ENCODE results near the gene CBX2. TPM values are rescaled to one million over a fixed set of nuclear protein-coding genes. Genes with fewer than 3 reads are reported as not detected.

Gene CBX2
- total RNA-seq, 2 donors from 2014 or later, result 1.6 to 2.0 TPM

GRCh38 chr17:79806863-79807720 is 29.1 kb downstream of the CBX2 start:
- 25 to 27% methylated on average over 13 of the region's 13 CpGs for WGBS, 2 donors
- H3K4me1 ChIP-seq, result peaks cover 40% of the 10 kb centered on the region
- intact Hi-C loops (cut with DNase I), result loop anchor here (10.0 kb wide), 1 partner anchor 178 kb away; no protein-coding TSS in a partner anchor

GRCh38 chr17:79808763-79809529 is 31.0 kb downstream of the CBX2 start:
- peak; percentile 59 to 71 (median 67) for DNase-seq
- TF ChIP-seq, protein P1, sequence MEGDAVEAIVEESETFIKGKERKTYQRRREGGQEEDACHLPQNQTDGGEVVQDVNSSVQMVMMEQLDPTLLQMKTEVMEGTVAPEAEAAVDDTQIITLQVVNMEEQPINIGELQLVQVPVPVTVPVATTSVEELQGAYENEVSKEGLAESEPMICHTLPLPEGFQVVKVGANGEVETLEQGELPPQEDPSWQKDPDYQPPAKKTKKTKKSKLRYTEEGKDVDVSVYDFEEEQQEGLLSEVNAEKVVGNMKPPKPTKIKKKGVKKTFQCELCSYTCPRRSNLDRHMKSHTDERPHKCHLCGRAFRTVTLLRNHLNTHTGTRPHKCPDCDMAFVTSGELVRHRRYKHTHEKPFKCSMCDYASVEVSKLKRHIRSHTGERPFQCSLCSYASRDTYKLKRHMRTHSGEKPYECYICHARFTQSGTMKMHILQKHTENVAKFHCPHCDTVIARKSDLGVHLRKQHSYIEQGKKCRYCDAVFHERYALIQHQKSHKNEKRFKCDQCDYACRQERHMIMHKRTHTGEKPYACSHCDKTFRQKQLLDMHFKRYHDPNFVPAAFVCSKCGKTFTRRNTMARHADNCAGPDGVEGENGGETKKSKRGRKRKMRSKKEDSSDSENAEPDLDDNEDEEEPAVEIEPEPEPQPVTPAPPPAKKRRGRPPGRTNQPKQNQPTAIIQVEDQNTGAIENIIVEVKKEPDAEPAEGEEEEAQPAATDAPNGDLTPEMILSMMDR (IDR thresholded peaks at IDR 0.05), result peak in 6 of 7 experiments; percentile 21 to 82 (median 72)
- no peak for TF ChIP-seq POLR2A (IDR thresholded peaks at IDR 0.05)

More at GRCh38 chr17:79806863-79807720, 29.1 kb downstream of the CBX2 start:
- no peak for TF ChIP-seq POLR2A (IDR thresholded peaks at IDR 0.05)
- TF ChIP-seq, protein P1 (IDR thresholded peaks at IDR 0.05), result no peak
- Histone ChIP-seq H3K9me3 (no peaks in the 10 kb centered on the region), H3K27ac (no peak overlapping the region), H3K4me3 (no peak overlapping the region), H3K36me3 (replicated peaks in 1 of 2; ENCODE audit: insufficient read depth in 1 of 2, low read depth in 2 of 2) (no peaks in the 10 kb centered on the region), H3K27me3 (peaks cover 0 to 68% of the 10 kb centered on the region in 2 donors)
- ATAC-seq (no peak), DNase-seq (no peak)

GRCh38 chr17:79809530-79810129 is 31.7 kb downstream of the CBX2 start:
- TF ChIP-seq POLR2A (IDR thresholded peaks at IDR 0.05), result no peak
- TF ChIP-seq, protein P1 (IDR thresholded peaks at IDR 0.05), result no peak
- peaks cover 3 to 52% of the 10 kb centered on the region in 2 donors for H3K27me3 ChIP-seq
- H3K4me1 ChIP-seq, result peaks cover 41% of the 10 kb centered on the region
- no peak overlapping the region for H3K27ac ChIP-seq
- H3K36me3 ChIP-seq (replicated peaks in 1 of 2; ENCODE audit: insufficient read depth in 1 of 2, low read depth in 2 of 2), result no peaks in the 10 kb centered on the region
- DNase-seq (peak in 3 of 4 donors; percentile 41 to 67 (median 60)), ATAC-seq (no peak)
- H3K4me3 ChIP-seq, result no peak overlapping the region
- intact Hi-C loops (cut with DNase I), result loop anchor here (10.0 kb wide), 1 partner anchor 175 kb away; no protein-coding TSS in a partner anchor
- H3K9me3 ChIP-seq, result no peaks in the 10 kb centered on the region
- WGBS, 2 donors, result 0 to 3% methylated on average over 7 to 37 of the region's 40 CpGs

More at GRCh38 chr17:79808763-79809529, 31.0 kb downstream of the CBX2 start:
- Histone ChIP-seq H3K36me3 (replicated peaks in 1 of 2; ENCODE audit: insufficient read depth in 1 of 2, low read depth in 2 of 2) (no peaks in the 10 kb centered on the region), H3K9me3 (no peaks in the 10 kb centered on the region), H3K27ac (no peak overlapping the region), H3K4me1 (peaks cover 42% of the 10 kb centered on the region), H3K27me3 (peaks cover 3 to 59% of the 10 kb centered on the region in 2 donors), H3K4me3 (no peak overlapping the region)
- 12% methylated on average over 3 to 20 of the region's 20 CpGs for WGBS, 2 donors
- ATAC-seq, result peak; percentile 72
- intact Hi-C loops (cut with DNase I), result loop anchor here (10.0 kb wide), 1 partner anchor 176 kb away; no protein-coding TSS in a partner anchor

DNA sequence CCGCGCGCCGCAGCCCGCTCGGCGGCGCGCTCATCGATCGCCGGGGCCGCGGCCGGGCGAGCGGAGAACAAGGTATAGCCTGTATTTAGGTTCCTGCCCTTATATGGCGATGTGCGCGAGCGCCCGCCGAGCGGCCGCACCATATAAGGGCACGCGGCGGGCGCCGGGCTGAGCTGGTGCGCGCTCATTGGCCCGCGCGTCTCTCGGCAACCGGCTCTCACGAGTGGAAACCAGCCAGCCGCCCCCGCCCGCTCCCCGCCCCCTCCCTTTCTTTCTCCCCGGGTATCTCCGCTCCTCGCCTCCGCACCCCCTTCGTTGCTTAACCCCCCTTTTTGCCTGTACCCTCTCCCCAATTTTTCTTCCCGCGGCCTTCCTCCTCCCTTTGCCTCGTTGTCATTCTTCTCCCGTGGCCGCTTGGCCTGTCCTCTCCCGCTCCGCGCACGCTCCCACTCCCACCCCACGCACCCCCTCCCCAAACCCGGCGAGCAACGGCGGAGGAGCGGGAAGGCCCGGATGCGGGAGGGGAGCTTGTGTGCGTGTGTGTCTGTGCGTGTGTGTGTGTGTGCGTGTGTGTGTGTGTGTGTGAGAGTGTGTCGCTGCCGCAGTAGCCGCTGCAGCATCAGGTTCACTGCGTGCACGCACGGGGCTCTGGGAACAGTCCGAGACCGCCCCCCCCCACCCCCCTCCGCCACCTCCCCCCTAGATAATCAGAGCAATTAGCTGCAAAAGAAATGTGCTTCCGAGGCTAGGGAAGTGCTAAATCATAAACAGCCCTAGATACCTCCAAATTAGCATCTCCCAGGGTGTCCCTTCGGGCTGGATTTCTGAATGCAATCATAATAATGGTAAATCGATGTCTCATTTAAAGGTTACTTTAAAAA is 32.4 kb downstream of the CBX2 start:
- 0 to 5% methylated on average over 42 to 73 of the region's 79 CpGs for WGBS, 2 donors
- Histone ChIP-seq H3K9me3 (no peaks in the 10 kb centered on the region), H3K36me3 (replicated peaks in 1 of 2; ENCODE audit: insufficient read depth in 1 of 2, low read depth in 2 of 2) (no peaks in the 10 kb centered on the region), H3K27ac (no peak overlapping the region), H3K4me1 (peaks cover 49% of the 10 kb centered on the region), H3K4me3 (no peak overlapping the region), H3K27me3 (peaks cover 3 to 45% of the 10 kb centered on the region in 2 donors)
- intact Hi-C loops (cut with DNase I), result no loop called here
- peak; percentile 60 for ATAC-seq
- peak; percentile 61 to 84 (median 68) for DNase-seq
- TF ChIP-seq POLR2A (IDR thresholded peaks at IDR 0.05), result no peak
- TF ChIP-seq, protein P1 (IDR thresholded peaks at IDR 0.05), result no peak
